Measurements from ENCODE around the gene RPRD1B. TPM values are rescaled to one million over a fixed set of nuclear protein-coding genes. Genes with fewer than 3 reads are reported as not detected.

Gene RPRD1B
- polyA plus RNA-seq, 1 of the 3 experiments (the other 2 are of a cell fraction): 11.8 TPM

DNA sequence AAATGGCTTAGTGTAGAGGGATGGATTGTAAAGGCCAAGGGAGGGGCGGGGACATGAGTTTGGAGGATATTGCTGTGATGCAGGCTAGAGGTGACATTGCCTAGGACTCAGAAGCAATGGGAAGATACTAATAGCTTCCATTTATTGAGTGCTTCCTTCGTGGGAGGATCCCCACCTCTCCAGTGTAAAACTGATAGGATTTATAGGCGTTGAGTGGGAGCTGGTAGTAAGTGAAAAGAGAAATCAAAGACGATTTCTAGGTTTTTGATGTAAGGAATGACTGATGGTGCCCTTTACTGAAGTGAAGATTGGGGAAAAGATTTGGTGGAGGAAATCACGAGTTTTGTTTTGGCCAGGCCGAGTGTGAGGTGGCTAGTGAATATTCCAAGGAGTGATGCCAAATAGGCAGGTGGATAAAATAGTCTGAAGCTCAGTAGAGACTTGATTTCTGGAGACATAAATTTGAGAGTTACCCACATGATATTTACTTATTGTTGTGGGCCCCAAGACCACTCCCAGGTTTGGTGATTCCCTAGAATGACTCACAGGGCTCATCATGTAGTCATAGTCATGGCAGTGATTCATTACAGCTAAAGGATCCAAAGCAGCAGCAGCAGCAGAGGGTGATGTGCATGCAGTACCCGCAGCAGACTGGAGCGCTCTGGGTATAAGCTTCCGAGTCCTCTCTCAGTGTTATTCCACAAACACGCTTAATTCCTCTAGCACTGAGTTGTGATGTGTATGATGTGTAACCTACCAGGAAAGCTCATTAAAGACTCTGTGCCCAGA is 10.2 kb downstream of the RPRD1B start (continued):
- TF ChIP-seq PBX3 (IDR thresholded peaks at IDR 0.05): peak; percentile 87
- TF ChIP-seq NRF1 (IDR thresholded peaks at IDR 0.05; ENCODE audit: low read depth, low read length): no peak
- TF ChIP-seq YY1 (IDR thresholded peaks at IDR 0.05; ENCODE audit: low read depth): no peak
- no peak for TF ChIP-seq SMC3 (IDR thresholded peaks at IDR 0.05; ENCODE audit: low read depth, low read length)
- TF ChIP-seq, protein P1, sequence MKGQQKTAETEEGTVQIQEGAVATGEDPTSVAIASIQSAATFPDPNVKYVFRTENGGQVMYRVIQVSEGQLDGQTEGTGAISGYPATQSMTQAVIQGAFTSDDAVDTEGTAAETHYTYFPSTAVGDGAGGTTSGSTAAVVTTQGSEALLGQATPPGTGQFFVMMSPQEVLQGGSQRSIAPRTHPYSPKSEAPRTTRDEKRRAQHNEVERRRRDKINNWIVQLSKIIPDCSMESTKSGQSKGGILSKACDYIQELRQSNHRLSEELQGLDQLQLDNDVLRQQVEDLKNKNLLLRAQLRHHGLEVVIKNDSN (IDR thresholded peaks at IDR 0.05; ENCODE audit: borderline replicate concordance, low read depth): no peak
- TF ChIP-seq TEAD4 (IDR thresholded peaks at IDR 0.05; ENCODE audit: borderline replicate concordance, insufficient read depth): no peak
- peak; percentile 56 for TF ChIP-seq TCF12 (IDR thresholded peaks at IDR 0.05)
- TF ChIP-seq RXRA (IDR thresholded peaks at IDR 0.05; ENCODE audit: borderline replicate concordance, low read depth): no peak
- TF ChIP-seq TAF1 (IDR thresholded peaks at IDR 0.05; ENCODE audit: borderline replicate concordance, low read depth, low read length): no peak
- no peak for TF ChIP-seq REST (IDR thresholded peaks at IDR 0.05; ENCODE audit: low read depth, low read length)
- TF ChIP-seq CHD2 (IDR thresholded peaks at IDR 0.05; ENCODE audit: low read length, partially characterized antibody): no peak
- TF ChIP-seq JUND (IDR thresholded peaks at IDR 0.05): peak; percentile 86
- TF ChIP-seq EZH2phosphoT487 (IDR thresholded peaks at IDR 0.05; ENCODE audit: borderline replicate concordance, low read depth): no peak
- no peak for TF ChIP-seq MXI1 (IDR thresholded peaks at IDR 0.05; ENCODE audit: low read depth, low read length)
- TF ChIP-seq FOSL2 (IDR thresholded peaks at IDR 0.05; ENCODE audit: borderline replicate concordance, low read depth): peak; percentile 95
- TF ChIP-seq GATA2 (CRISPR knock-in tag; IDR thresholded peaks at IDR 0.05): no peak
- no peak for TF ChIP-seq MEF2A (IDR thresholded peaks at IDR 0.05; ENCODE audit: borderline replicate concordance, low read depth)
- peak; percentile 52 for TF ChIP-seq NFIC (IDR thresholded peaks at IDR 0.05; ENCODE audit: borderline replicate concordance)
